ENCODE results near the gene DROSHA.
"Not testable (repeated sequence)": the region's sequence is repeated elsewhere in the genome, so short reads cannot be mapped to it uniquely, and the experiment has no call there.

Gene DROSHA

DNA sequence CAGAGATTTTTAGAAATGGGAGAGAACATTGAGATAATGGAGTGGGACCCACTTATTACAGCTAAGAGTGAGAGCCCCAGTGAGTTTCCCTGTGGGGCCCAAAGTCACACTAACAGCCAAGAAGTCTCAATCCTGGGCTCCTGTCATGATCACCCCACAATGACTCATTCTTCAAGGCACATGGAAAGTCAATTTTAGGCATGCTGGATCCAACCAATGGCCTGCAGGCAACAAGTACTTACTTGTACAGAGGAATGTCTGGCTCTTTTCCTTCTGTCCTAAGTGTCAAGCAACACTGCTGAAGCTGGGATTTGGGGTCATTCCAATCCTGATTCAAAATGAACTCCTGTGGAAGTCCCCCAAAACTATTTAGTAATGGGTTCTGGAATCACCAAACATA lies 123.1 kb downstream of the DROSHA start:
- H3K36me3 Mint-ChIP-seq (ENCODE audit: low read depth): peaks cover 30% of the 10 kb centered on the region
- no peaks in the 10 kb centered on the region for H3K27me3 Mint-ChIP-seq (ENCODE audit: low read depth)
- no peak overlapping the region for H3K27ac Mint-ChIP-seq

GRCh38 chr5:31407921-31408693 lies 123.8 kb downstream of the DROSHA start:
- no peak overlapping the region for H3K27ac Mint-ChIP-seq
- no peaks in the 10 kb centered on the region for H3K27me3 Mint-ChIP-seq (ENCODE audit: low read depth)
- H3K4me3 Mint-ChIP-seq: no peak overlapping the region
- H3K36me3 Mint-ChIP-seq (ENCODE audit: low read depth): peaks cover 29% of the 10 kb centered on the region
- no peaks in the 10 kb centered on the region for H3K9me3 Mint-ChIP-seq
- peaks cover 2% of the 10 kb centered on the region for H3K4me1 Mint-ChIP-seq (ENCODE audit: low read depth)

More for the DNA sequence above, 123.1 kb downstream of the DROSHA start:
- Mint-ChIP-seq H3K9me3 (no peaks in the 10 kb centered on the region), H3K4me1 (ENCODE audit: low read depth) (peaks cover 3% of the 10 kb centered on the region), H3K4me3 (no peak overlapping the region)

- Mint-ChIP-seq H3K4me1 (ENCODE audit: low read depth) (peaks cover 2% of the 10 kb centered on the region), H3K9me3 (no peaks in the 10 kb centered on the region), H3K36me3 (ENCODE audit: low read depth) (peaks cover 29% of the 10 kb centered on the region), H3K4me3 (no peak overlapping the region), H3K27ac (no peak overlapping the region), H3K27me3 (ENCODE audit: low read depth) (no peaks in the 10 kb centered on the region)
Measured at GRCh38 chr5:31404325-31404724, 127.6 kb downstream of the DROSHA start.

GRCh38 chr5:31401691-31402090 lies 130.2 kb downstream of the DROSHA start:
- Mint-ChIP-seq H3K4me3 (no peak overlapping the region), H3K27me3 (ENCODE audit: low read depth) (no peaks in the 10 kb centered on the region), H3K9me3 (no peaks in the 10 kb centered on the region), H3K4me1 (ENCODE audit: low read depth) (no peaks in the 10 kb centered on the region), H3K27ac (no peak overlapping the region), H3K36me3 (ENCODE audit: low read depth) (peaks cover 17% of the 10 kb centered on the region)

GRCh38 chr5:31397926-31398557 lies 133.9 kb downstream of the DROSHA start:
- Mint-ChIP-seq H3K9me3 (no peaks in the 10 kb centered on the region), H3K4me3 (no peak overlapping the region)

DNA sequence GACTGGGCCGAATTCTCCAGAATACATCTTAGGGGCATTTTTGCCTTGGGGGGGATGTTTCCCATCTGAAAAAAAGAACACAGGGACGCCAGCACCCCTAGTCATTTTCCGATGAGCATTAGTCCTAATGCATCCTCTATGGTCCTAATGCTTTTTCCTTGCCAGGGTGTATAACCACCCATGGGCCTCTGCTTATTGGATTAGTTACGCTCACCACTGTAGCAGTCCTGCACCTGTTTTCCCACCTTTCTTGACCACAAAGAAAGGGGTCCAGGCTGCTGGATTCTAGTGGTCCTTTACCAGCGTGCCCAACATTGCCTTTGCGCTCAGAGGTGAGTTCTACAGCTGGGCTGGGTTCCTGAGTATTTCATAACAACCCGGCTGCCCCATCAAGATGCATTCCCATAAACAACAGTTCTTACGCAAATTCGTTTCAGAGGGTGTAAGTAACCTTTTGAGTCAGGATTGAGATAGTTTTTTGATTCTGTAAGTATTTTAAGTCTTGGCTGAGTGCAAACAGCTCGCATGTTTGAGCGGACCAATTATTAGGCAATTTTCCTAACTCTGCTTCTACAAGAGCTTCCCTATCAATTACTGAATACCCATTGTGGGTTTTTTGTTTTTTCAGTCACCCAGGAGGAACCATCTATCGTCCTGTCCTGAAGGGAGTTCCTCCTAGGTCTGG lies 135.1 kb downstream of the DROSHA start:
- Mint-ChIP-seq H3K27me3 (ENCODE audit: low read depth) (no peaks in the 10 kb centered on the region), H3K4me1 (ENCODE audit: low read depth) (no peaks in the 10 kb centered on the region), H3K27ac (no peak overlapping the region), H3K36me3 (ENCODE audit: low read depth) (peaks cover 5% of the 10 kb centered on the region), H3K4me3 (no peak overlapping the region), H3K9me3 (no peaks in the 10 kb centered on the region)

More at GRCh38 chr5:31397926-31398557, 133.9 kb downstream of the DROSHA start:
- H3K36me3 Mint-ChIP-seq (ENCODE audit: low read depth): peaks cover 7% of the 10 kb centered on the region
- H3K27me3 Mint-ChIP-seq (ENCODE audit: low read depth): no peaks in the 10 kb centered on the region
- H3K27ac Mint-ChIP-seq: no peak overlapping the region
- no peaks in the 10 kb centered on the region for H3K4me1 Mint-ChIP-seq (ENCODE audit: low read depth)

DNA sequence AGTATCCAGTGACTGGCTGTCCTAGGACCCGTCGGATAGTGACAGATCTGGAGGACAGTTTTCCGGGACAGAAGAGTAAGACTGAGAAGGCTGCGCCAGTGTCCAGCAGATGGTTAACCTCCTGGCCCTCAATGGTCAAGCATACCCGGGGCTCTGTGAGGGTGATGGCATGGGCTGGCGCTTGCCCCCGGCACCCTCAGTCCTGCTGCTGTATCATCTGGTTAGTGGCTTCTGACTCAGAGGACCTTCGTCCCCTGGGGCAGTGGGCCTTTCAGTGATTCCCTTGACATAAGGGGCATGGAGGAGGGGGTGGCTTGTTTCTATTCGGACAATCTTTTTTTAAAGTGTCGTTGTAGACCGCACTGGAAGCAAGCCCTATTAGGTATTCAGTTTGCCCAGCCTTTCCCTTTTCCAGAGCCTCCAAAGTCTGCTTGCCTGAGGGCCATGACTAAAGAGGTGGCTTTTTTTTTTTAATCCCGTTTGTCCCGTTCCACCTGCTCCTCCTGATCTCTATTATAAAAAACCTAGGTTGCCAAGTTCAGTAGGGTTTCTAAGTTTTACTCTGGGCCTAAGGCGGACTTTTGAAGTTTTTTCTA lies 136.3 kb downstream of the DROSHA start:
- not testable (repeated sequence) for H3K9me3 Mint-ChIP-seq; H3K27ac Mint-ChIP-seq; H3K4me3 Mint-ChIP-seq; H3K4me1 Mint-ChIP-seq (ENCODE audit: low read depth); H3K36me3 Mint-ChIP-seq (ENCODE audit: low read depth); H3K27me3 Mint-ChIP-seq (ENCODE audit: low read depth)

GRCh38 chr5:31393126-31393525 lies 138.8 kb downstream of the DROSHA start:
- Mint-ChIP-seq H3K4me1 (ENCODE audit: low read depth) (no peaks in the 10 kb centered on the region), H3K27ac (no peak overlapping the region), H3K36me3 (ENCODE audit: low read depth) (no peaks in the 10 kb centered on the region), H3K4me3 (no peak overlapping the region), H3K9me3 (peaks cover 3% of the 10 kb centered on the region), H3K27me3 (ENCODE audit: low read depth) (no peaks in the 10 kb centered on the region)

DNA sequence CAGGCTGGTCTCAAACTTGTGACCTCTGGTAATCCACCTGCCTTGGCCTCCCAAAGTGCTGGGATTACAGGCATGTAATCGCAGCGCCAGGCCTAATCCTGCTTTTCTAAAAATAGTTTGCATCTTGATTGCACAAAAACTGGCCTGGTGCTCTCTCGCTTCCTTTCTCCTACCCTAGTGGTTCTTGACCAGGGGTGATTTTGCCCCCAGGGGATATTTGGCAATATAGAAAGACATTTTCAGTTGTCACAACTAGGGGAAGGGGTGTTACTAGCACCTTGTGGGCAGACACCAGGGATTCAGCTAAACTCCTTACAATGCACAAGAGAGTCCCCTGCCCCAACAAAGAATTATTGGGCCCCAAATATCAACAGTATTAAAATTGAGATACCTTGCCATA lies 139.8 kb downstream of the DROSHA start:
- H3K27ac Mint-ChIP-seq: no peak overlapping the region
- no peaks in the 10 kb centered on the region for H3K36me3 Mint-ChIP-seq (ENCODE audit: low read depth)
- peaks cover 7% of the 10 kb centered on the region for H3K9me3 Mint-ChIP-seq
- H3K4me1 Mint-ChIP-seq (ENCODE audit: low read depth): no peaks in the 10 kb centered on the region
- no peak overlapping the region for H3K4me3 Mint-ChIP-seq
- no peaks in the 10 kb centered on the region for H3K27me3 Mint-ChIP-seq (ENCODE audit: low read depth)

DNA sequence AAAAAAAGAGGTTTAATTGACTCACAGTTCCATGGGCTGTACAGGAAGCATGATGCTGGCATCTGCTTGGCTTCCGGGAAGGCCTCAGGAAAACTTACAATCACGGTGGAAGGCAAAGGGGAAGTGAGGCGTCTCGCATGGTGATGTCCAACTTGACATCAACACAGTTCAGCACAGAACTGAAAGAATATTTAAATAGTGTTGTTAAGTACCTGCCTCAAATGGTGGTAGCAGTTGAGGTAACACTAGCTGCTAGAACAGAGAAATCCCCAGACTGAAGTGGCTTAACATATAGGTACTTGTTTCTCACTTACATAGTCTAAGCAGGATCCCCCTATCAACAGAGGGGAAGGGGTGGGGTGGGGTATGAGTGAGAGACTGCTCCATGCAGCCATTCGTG lies 141.6 kb downstream of the DROSHA start:
- H3K4me1 Mint-ChIP-seq (ENCODE audit: low read depth): no peaks in the 10 kb centered on the region
- no peak overlapping the region for H3K4me3 Mint-ChIP-seq
- no peak overlapping the region for H3K27ac Mint-ChIP-seq
- H3K9me3 Mint-ChIP-seq: peaks cover 7% of the 10 kb centered on the region
- no peaks in the 10 kb centered on the region for H3K27me3 Mint-ChIP-seq (ENCODE audit: low read depth)
- no peaks in the 10 kb centered on the region for H3K36me3 Mint-ChIP-seq (ENCODE audit: low read depth)

GRCh38 chr5:31385774-31386537 lies 145.9 kb downstream of the DROSHA start:
- Mint-ChIP-seq H3K4me3 (no peak overlapping the region), H3K36me3 (ENCODE audit: low read depth) (no peaks in the 10 kb centered on the region), H3K9me3 (peaks cover 7% of the 10 kb centered on the region), H3K4me1 (ENCODE audit: low read depth) (no peaks in the 10 kb centered on the region), H3K27me3 (ENCODE audit: low read depth) (no peaks in the 10 kb centered on the region), H3K27ac (no peak overlapping the region)

- Mint-ChIP-seq H3K4me3 (no peak overlapping the region), H3K4me1 (ENCODE audit: low read depth) (no peaks in the 10 kb centered on the region), H3K36me3 (ENCODE audit: low read depth) (no peaks in the 10 kb centered on the region), H3K9me3 (peaks cover 7% of the 10 kb centered on the region), H3K27me3 (ENCODE audit: low read depth) (no peaks in the 10 kb centered on the region), H3K27ac (no peak overlapping the region)
Measured at GRCh38 chr5:31383734-31384133, 148.2 kb downstream of the DROSHA start.

- Mint-ChIP-seq H3K27me3 (ENCODE audit: low read depth) (no peaks in the 10 kb centered on the region), H3K4me1 (ENCODE audit: low read depth) (no peaks in the 10 kb centered on the region), H3K4me3 (no peak overlapping the region), H3K36me3 (ENCODE audit: low read depth) (no peaks in the 10 kb centered on the region), H3K27ac (no peak overlapping the region), H3K9me3 (no peaks in the 10 kb centered on the region)
Measured at GRCh38 chr5:31382051-31382878, 149.6 kb downstream of the DROSHA start.
